ENCODE measurements around the gene TRPM3. TPM values are rescaled to one million over a fixed set of nuclear protein-coding genes. Genes with fewer than 3 reads are reported as not detected.
"Not testable (repeated sequence)": the region's sequence is repeated elsewhere in the genome, so short reads cannot be mapped to it uniquely, and the experiment has no call there.

The TRPM3 gene
- total RNA-seq, 1 donor from 2014 or later: not detected

DNA sequence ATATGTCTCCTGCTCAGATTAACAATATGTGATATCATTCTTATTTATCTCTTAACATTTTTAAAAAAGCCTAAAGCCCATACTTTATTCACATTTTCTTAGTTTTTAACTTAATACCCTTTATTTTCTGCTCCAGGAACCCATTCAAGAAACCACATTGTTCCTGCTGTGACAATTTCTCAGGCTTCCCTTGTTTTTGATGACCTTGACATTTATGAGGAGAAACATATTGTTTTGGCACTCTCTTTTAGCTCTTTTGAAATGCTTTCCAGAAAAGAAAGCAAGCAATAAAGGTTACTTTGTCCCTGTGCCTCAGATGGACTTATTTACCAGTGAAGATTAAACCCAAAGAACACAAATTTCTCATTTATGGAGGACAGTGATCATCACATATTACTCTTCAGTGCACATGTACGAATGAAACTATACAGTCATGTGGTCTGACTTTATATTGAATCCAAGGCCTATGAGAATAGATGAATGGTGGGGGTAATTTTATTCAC is 445.5 kb downstream of the TRPM3 start:
- intact Hi-C loops (cut with micrococcal nuclease): no loop called here

DNA sequence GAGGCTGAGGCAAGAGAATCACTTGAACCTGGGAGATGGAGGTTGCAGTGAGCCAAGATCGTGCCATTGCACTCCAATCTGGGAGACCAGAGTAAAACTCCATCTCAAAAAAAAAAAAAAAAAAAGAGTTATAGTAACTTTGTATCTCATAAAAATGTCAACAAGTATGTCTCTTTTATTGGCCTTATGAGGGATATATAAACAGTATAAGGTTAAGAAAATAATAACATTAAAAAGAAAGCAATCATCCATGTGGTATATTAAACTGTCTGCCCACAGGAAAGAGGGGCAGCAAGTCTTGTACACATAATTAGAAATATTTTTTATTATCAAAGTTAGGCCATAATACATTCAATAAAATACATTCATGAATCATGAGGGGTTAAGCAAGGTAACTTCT is 447.6 kb downstream of the TRPM3 start:
- intact Hi-C loops (cut with micrococcal nuclease): no loop called here

DNA sequence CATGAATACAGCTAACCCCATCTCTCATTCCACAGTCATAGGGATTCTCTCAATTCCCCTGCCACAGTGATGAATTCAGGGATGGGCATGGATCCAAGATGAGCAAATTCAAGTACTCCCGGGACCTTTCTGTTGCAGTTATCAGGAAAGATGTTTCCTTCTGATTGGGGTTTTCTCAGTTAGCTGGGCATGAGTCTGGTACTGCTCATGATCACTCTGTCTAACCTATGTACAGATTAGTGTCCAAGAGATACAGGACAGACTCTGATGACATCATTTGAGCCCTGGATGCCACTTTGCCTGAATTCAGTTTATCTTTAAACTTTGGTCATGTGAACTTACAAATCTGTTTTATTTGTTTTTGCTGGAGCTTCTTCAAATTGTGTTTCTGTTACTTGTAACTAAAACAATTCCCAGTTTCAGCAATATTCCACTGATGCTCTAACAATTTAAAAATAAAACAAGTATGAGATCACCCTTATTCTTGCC is 449.2 kb downstream of the TRPM3 start:
- intact Hi-C loops (cut with micrococcal nuclease): no loop called here

DNA sequence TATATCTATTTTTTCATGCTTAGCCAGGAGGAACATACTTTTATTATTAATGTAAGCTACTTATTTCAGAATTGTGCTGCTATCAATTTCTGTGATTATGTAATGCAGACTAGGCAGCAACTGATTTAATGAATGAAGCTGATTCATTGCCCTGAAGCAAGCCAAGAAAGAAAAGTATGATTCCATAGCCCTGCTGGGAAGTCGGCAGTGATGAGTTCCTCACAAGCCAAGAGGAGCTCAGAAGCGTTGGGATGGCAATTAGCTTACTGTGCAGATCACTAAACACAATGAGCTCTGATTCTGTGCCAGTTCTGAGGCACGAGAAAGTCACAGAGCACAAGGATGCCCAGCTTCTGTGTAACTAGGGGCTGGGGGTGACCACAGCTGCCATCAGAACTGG is 452.7 kb downstream of the TRPM3 start:
- intact Hi-C loops (cut with micrococcal nuclease): no loop called here

DNA sequence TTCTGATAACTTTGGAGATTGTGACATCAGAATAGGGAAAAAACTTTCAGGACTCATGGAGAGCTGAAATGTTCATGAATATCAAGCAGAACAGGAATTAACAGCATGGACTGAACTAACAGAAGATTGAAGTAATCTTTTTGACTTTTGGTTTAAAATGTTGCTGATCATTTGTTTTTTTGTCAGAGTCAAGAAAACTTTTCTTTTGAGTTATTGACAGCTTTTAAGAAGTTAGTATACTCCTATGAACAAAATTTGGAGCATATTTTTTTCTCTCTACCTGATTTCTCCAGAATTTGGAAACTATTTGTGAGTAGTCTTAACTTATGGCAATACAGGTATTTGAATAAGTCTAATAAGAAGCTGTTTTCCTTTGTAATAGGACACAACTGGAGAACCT is 462.7 kb downstream of the TRPM3 start:
- intact Hi-C loops (cut with micrococcal nuclease): no loop called here

DNA sequence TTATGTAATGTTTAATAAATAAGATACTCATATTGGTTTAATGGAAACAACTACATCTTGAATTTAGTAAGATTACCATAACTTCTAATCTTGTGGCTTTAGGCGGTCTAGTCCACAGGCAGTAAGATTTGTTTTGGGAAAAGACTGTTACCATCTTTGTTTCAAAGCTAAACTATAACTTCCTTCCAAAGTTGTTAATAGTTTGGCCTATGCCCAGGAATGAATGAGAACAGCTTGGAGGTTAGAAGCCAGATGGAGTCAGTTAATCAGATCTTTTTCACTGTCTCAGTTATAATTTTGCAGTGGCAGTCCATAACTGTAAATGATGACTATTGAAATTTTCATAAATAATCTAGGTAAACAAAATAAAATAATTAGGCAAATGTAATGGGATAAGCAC is 465.1 kb downstream of the TRPM3 start:
- intact Hi-C loops (cut with micrococcal nuclease): no loop called here

DNA sequence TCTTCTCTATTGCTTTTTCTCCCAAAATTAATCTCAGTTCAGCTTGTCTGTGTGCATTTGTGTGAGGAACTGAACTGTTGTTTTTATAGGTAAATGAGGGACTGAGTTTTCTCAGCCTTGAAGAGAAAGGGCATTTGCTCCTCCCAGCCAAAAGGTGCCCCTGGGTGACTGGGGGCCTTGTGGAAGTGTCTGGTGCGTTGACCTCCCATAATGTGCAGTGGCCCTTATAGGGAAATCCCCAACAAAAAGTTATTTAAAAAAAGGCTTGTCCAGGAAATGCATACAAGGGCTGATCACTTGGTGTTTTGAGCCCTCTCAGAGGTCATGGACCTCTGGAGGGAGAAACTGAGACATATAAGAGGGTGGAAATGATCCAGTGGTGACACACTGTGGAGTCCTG is 467.3 kb downstream of the TRPM3 start:
- intact Hi-C loops (cut with micrococcal nuclease): no loop called here

DNA sequence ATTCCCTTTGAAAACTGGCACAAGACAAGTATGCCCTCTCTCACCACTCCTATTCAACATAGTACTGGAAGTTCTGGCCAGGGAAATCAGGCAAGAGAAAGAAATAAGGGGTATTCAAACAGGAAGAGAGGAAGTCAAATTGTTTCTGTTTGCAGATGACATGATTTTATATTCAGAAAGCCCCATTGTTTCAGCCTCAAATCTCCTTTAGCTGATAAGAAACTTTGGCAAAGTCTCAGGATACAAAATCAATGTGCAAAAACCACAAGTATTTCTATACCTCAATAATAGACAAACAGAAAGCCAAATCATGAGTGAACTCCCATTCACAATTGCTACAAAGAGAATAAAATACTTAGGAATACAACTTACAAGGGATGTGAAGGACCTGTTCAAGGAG is 476.8 kb downstream of the TRPM3 start:
- intact Hi-C loops (cut with micrococcal nuclease): not testable (repeated sequence)

DNA sequence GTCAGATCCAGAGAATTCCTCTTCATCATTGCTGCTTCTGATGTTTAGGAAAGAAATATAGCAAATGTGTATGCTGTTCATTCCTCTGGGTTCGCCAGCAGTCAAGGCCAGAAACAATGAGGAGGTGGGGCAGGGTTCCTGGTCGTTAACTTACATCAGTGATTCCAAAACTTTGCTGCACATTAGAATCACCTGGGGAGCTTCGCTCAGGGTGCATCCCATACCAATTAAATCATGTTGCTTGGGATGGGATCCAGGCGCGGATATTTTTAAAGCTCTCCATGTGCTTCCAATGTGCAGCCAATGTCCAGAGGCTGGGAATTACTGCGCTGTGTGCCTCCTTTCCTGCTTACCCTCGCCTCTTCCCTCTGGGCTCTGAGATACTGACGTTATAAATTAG is 479.1 kb downstream of the TRPM3 start:
- intact Hi-C loops (cut with micrococcal nuclease): no loop called here

DNA sequence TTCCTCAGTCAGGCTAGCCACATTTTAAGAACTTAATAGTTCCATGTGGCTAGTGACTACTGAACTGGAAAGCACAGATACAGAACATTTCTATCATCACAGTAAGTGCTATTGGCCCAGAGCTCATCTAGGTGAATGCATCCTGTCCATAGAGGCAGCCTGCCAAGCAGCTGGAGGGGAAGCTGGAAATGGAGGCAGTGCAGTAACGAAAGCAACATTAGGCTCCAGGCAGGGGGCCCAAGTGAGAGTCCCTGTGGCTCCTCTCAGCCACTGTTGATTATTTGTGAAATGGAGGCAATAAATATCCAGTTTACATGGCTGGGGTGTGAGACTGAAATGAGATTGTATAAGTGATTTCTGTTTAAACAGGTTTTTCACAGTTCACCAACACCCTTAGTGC is 479.8 kb downstream of the TRPM3 start:
- intact Hi-C loops (cut with micrococcal nuclease): no loop called here

DNA sequence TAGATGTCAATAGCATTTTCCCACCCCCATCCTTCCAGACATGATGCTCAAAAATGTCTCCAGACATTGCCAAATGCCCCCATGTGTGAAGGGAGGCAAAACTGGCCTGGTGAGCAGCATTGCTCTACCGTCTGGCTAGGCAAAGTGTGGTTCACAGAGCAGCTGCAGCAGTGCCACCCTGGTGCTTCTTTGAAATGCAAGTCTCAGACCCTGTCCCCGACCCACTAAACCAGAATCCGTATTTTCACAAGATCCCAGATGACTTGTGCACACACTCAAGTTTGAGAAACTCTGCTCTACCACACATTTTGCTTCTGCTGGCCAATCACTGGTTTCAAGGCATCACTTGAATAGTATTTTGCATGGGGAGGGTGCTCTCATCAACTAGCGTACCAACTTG is 480.4 kb downstream of the TRPM3 start:
- intact Hi-C loops (cut with micrococcal nuclease): no loop called here

DNA sequence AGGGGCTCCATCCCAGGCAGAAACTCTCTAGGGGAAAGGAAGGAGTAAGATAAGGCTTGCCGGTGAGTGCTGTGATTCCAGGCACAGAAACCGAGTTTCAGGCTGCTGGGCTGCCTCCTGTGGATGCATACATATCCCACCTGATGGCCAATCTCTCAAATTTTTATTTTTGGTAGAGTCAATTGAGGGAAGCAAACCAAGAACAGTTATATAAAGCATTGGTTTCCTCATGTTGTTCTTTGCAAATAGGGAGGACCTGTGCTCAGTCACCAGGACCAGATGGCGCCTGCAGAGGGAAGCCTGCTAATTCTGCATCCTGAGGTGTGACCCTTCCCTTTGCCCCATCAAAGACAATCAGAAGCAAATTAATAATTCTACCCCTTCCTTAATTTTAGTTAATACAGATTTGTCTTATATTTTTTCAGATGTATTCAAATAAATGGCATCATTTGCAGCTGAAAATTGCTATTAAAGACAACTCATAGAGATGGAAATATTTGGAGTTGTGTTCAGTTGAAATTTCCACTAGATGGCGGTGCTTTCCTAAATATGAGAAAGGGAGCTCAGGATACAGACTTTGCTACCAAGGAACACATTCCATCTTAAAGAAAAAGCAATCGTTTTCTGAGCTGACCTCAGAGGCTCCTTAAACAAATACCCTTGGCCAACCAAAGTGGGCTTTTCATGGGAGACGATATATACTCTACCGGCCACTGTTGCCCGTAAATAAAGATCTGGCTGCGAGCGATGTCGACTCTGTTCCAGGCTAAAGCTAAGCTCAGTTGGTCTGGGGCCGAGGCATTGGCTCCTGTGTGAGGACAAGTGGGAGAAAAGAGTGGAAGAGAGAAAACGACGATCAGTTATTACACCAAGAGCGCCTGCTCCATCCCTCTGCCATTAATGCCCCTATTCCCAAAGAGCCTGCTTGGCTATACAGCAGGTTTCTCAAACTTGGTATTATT is 481.3 kb downstream of the TRPM3 start:
- intact Hi-C loops (cut with micrococcal nuclease): no loop called here

DNA sequence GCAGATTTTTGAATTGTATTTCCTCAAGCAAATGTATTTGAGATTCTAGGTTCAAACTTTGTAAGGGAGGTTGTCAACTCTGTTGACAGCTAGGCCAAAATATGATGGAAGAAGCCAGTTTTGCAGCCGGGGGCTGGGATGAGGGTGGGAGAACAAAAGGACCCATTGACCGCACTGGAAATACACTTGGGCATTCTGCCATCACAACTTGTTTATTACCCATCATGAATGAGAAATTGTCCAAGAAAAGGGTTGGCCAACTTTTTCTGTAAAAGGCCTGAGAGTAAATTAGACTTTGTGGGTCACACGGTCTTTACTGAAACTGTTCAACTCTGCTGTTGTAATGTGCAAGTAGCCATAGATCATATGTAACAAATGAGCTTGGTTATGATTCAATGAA is 485.6 kb downstream of the TRPM3 start:
- intact Hi-C loops (cut with micrococcal nuclease): no loop called here

DNA sequence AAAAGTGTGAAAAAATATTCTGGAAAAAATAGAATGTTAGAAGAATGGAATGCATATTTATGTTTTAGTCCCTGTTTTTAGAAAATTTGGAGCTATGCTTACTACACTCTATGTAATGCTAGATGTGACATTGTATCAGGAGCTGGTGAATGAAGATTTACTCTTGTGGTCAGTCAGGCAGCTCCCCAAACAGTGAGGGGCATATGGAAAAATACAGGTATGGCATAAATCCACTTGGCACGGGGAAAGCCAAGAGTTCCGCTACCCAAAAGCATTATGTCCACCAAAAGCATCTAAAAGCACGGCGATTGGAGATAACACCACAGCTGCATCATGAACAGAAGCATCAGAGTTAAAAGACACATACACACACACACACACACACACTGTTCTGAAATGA is 486.7 kb downstream of the TRPM3 start:
- intact Hi-C loops (cut with micrococcal nuclease): no loop called here

DNA sequence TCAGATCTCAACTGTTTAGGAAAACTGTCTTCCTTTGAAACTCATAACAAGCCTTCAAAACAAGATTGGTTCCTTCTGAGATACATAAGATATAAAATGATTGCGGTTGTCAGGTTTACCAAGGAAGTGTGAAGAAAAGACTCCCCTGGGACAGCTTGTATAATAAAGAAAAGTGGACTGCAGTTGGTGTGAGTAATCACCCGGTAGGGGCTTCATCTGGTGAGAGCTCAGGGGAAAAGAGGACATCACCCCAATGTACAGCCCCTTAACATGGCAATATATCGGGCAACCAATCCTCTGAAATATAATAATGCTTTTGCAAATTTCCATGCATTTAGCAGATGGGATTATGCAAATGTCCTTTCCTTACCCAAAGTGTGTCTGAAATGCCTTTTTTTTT is 490.4 kb downstream of the TRPM3 start:
- intact Hi-C loops (cut with micrococcal nuclease): no loop called here

DNA sequence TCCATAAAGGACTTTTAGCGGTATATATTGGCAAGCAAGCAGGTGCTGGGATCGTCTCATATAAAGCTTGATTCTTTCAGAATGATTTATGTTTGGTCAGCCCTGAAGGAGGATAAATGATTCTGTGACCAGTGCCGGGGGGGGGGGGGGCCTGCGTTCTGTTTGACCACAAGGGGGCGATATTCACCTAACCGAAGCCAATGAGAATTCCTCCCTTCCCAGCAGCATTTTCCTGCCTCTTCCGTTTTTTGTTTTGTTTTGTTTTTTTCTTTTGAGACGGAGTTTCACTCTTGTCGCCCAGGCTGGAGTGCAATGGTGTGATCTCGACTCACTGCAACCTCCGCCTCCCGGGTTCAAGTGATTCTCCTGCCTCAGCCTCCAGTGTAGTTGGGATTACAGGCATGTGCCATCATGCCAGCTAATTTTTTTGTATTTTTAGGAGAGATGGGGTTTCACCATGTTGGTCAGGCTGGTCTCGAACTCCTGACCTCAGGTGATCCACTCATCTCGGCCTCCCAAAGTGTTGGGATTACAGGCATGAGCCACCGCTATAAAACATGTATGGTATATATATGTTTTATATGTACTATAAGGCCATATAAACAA is 492.2 kb downstream of the TRPM3 start:
- intact Hi-C loops (cut with micrococcal nuclease): not testable (repeated sequence)

DNA sequence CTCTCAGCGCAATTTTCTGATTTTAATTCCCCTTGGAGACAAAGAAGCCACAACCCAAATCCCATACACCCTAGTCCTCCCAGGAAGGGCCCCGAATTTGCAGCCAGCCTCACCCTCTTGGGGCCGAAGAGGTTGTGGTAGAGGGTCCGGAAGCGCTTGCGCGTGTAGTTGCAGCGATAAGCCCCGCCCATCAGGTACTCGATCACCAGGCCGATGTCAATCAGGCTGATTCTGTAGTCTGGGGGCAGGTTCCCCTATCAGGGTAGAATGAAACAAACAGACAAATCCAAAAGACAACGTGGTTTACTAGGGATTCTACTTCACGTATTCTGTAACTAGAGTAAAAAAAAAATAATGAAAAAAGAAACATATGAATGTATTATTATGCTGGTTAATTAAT is 496.3 kb downstream of the TRPM3 start:
- intact Hi-C loops (cut with micrococcal nuclease): no loop called here

DNA sequence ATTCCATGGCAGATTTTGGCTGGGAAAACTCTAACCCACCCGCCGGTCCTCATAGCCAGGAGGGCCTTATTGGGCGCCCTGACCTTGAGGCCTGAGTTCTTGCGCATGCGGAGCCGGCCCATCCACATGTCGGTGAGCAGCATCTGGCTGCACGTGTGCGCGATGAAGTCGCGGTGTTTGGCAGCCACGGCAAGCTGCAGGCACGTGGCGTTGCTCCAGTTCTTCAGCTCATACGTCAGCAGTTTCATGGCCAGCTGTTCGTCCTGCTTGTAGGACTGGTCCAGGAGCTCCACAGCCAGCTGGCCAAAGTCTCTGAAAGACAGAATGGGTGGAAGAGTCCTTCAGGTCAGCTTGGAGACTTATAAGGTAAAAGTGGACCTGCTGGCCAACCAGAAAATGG is 502.6 kb downstream of the TRPM3 start:
- intact Hi-C loops (cut with micrococcal nuclease): no loop called here

DNA sequence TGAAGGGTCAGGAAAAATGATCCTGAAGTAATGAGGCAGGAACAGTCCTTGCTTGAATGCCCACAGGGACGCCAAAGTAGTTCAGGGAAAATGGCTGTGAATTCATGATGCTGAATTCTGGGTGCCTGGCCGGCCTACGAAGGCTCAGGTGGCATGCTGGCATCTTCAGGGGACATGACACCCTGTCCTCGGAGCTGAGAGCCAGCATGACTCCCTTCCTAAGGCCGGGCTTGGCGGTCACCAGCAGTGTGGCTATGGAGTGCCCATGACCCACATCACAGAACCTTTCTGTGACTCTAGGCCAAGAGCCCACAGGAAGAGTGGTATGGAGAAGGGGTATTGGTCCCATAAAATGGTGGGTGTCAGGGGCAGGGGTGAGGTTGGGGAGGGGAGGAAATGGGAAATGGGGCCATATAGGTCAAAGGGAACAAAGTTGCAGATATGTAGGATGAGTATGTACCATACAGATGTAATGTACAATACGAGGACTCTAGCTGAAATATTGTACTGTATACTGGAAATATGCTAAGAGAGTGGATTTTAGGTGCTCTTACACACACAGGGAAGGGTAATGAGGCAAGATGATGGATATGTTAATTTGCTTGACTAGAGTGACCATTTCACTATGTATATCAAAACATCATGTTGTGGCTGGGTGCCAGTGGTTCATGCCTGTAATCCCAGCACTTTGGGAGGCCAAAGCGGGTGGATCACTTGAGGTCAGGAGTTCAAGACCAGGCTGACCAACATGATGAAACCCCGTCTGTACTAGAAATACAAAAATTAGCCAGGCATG is 504.2 kb downstream of the TRPM3 start:
- intact Hi-C loops (cut with micrococcal nuclease): no loop called here

DNA sequence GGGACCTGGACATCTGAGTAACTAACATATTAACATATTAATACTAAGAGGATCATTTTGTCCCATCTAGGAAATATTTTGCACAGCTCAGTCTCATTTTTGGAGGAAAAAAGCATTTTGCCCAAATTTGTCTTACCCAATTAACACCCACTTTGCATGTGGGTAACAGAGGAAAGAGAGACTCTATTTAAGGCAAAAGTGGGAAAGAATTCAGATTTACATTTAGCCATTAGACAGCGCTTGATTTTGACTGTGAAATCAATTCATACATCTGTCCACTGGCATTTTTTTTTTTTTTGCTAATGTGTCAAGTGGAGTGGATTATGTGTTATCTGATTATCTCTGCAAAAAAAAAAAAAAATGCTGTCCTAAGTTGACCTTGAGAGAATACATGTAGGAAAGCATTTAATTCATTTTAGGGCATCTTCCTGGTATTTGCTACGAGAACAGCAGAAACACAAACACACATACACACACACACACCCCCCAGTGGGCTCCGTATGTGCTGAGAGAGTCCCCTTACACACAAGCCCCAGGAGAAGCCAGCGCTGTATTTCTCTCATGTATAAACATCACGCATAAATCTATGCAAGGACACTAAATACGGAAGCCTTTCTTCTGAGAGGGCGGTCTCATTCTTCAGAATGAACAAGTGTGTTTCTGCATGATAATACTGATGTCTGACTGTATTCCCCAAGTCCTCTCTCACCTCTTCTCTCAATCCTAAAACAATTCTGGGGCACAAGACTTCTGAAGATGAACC is 505.0 kb downstream of the TRPM3 start:
- intact Hi-C loops (cut with micrococcal nuclease): no loop called here
